Activated CD8-positive, alpha-beta memory T cell treated with anti-CD3 and anti-CD28 coated beads for 36 hours (primary cell): ENCODE measurements around the gene GPR3. TPM values are rescaled to one million over a fixed set of nuclear protein-coding genes. Genes with fewer than 3 reads are reported as not detected.
"Not testable (repeated sequence)": the region's sequence is repeated elsewhere in the genome, so short reads cannot be mapped to it uniquely, and the experiment has no call there.

Experiments used
- CTCF ChIA-PET: fragments of 350-600 bp; sonication (Branson Sonifier 250); formaldehyde crosslinking; loops from one replicate; lab custom pipeline; 2021; ENCODE audit warnings: antibody characterized with exemption; lab: Charles Lee
- POLR2A ChIA-PET: fragments of 350-600 bp; sonication (Branson Sonifier 250); formaldehyde crosslinking; loops from one replicate; lab custom pipeline; 2021; ENCODE audit warnings: antibody characterized with exemption; lab: Charles Lee
- total RNA-seq, 2 experiments: library from RNA; stranded (reverse); gene quantifications; one replicate each; pipeline ENCODE4 v1.2.3, GENCODE V29; 2021

The GPR3 gene
- total RNA-seq, 2 experiments from 2014 or later = 3.6 to 4.1 TPM

DNA sequence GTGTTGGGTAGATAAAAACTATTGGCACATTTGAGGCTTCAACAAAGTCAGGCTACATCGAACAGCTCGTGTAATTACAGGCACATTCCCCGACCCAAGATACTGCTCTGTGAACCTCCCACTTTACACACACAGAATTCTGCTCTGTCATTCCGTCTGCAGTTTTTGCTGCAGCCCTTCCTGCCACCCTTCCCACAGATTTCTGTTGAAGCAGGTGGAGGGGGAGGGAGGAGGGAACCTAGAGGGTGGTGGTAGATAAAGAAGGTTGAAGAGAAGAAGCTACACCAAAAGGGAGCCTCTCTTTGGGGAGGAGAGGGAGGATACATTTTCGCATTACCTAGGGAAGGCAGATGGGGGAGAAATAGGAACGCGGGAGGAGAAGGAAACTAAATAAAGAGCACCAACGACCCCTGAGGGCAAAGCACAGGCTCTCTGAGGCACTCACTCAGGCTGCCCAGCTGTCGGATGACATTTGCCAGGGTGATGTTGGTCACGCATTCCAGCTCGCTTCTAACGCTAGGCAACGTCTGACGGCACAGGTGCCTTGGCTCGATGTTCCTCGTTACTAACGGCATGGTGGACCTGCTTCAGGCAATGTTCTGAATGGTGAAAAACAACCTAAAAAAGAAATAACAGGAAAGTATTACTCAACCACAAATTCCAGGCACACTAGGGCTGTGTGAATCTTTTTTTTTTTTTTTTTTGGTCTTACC, 36.0 kb downstream of the GPR3 start:
- ChIA-PET POLR2A (interaction anchor here (0.6 kb wide), 1 partner anchor 74 kb away, joined by 11 read pairs; no protein-coding TSS in a partner anchor), CTCF (interaction anchor here (0.5 to 1.7 kb wide), 6 partner anchors 11 to 132 kb away, joined by 3 to 6 read pairs (median 4); no protein-coding TSS in a partner anchor)

- POLR2A ChIA-PET = interaction anchor here (0.6 kb wide), 1 partner anchor 74 kb away, joined by 11 read pairs; no protein-coding TSS in a partner anchor
- CTCF ChIA-PET = interaction anchor here (0.7 to 1.7 kb wide), 6 partner anchors 9 to 132 kb away, joined by 3 to 8 read pairs (median 4); no protein-coding TSS in a partner anchor
Measured at GRCh38 chr1:27429029-27429425, 36.6 kb downstream of the GPR3 start.

GRCh38 chr1:27430903-27431600, 38.6 kb downstream of the GPR3 start:
- POLR2A ChIA-PET = interaction anchor here (1.2 kb wide), 1 partner anchor 15 kb away, joined by 11 read pairs; no protein-coding TSS in a partner anchor
- CTCF ChIA-PET = interaction anchor here (0.6 to 2.1 kb wide), 2 partner anchors 11 to 12 kb away, joined by 3 to 13 read pairs; no protein-coding TSS in a partner anchor

DNA sequence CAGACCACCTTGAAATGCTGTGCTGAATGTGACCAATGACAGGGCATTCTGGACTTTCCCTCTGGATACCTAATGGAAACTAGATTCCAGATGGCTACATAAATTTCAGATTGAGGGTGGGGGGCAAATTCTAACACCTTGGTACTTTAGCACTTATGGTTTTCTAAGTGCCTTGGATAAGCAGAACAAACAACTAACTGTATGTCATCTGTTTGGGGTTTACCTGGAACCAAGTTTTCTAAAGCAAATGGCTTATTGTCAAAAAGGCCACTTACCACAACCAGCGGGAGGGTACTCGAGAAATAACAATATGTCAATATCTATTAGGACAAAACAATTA, 39.1 kb downstream of the GPR3 start:
- ChIA-PET CTCF (no interaction called here), POLR2A (no interaction called here)

- POLR2A ChIA-PET = not testable (repeated sequence)
- CTCF ChIA-PET = interaction anchor here (0.7 kb wide), 1 partner anchor 69 kb away, joined by 4 read pairs; no protein-coding TSS in a partner anchor
Measured at GRCh38 chr1:27432725-27433124, 40.3 kb downstream of the GPR3 start.

DNA sequence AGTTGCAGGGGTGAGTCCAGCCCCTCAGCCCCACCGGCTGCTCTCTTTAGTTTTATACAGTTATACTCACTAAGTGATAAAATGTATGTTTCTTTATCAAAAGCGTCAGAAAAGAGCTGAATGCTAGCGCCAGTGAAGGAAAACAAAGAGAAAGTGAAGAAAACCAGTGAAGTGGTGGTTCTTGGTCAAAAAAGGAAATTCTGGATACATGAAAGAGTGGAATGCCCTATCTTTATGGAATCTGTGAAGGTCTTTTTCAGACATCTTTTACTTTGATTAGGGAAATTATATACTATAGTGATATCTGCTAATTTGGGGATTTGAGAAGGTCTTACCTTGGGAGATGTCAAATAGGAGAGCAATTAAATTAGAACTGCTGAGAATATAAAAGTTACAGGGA, 41.3 kb downstream of the GPR3 start:
- ChIA-PET CTCF (interaction anchor here (1.4 kb wide), 1 partner anchor 12 kb away, joined by 3 read pairs; no protein-coding TSS in a partner anchor), POLR2A (no interaction called here)

GRCh38 chr1:27435566-27436203, 43.3 kb downstream of the GPR3 start:
- ChIA-PET POLR2A (interaction anchor here (0.6 to 1.6 kb wide), 2 partner anchors 9 to 550 kb away, joined by 4 to 5 read pairs; no protein-coding TSS in a partner anchor), CTCF (interaction anchor here (1.1 to 1.4 kb wide), 3 partner anchors 10 to 33 kb away, joined by 3 to 6 read pairs (median 3); no protein-coding TSS in a partner anchor)

DNA sequence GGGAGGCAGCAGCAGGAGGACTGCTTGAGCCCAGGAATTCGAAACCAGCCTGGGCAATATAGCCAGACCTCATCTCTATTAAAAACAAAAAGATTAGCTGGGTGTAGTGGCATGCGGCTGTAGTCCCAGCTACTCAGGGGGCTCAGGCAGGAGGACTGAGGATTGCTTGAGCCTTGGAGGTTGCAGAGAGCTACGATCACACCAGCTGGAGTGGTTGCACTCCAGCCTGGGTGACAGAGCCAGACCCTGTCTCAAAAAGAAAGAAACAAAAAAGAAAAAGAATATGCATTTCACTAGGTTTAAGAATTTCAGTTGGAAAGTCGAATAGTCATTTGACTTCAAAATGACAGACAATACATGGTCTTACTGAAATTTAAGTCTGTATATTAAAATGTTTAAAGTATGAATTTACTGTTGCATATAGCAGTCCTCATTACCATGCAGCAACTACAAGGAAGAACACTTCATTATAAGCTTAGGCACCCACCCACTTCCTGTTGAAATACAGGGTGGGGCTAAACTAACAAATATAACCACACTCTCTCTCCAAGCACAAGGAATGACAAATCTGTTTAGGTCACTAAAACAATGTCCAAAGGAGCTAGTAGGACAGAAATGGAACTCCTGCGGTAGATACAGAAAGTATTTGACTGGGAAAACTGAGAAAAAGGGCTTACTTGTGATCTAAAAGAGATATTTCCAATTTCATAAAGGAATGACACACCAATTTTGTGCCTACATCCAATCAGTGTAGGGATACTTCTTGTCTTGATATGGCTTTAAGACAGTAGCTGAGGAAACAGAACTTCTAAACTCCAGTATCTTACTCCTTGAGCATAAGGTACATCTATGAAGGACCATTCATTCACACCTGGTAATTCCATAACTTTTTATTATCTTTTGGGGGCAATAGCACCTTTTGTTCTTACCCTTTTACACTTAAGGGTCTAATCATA, 44.1 kb downstream of the GPR3 start:
- ChIA-PET CTCF (interaction anchor here (0.6 to 1.4 kb wide), 5 partner anchors 9 to 1723 kb away, joined by 3 to 6 read pairs (median 3); no protein-coding TSS in a partner anchor), POLR2A (interaction anchor here (0.6 to 1.6 kb wide), 2 partner anchors 9 to 1201 kb away, joined by 5 to 7 read pairs; no protein-coding TSS in a partner anchor)

GRCh38 chr1:27438621-27439061, 46.2 kb downstream of the GPR3 start:
- CTCF ChIA-PET = interaction anchor here (1.3 to 2.0 kb wide), 4 partner anchors 9 to 168 kb away, joined by 3 to 8 read pairs (median 3); no protein-coding TSS in a partner anchor
- POLR2A ChIA-PET = no interaction called here

- POLR2A ChIA-PET = no interaction called here
- CTCF ChIA-PET = interaction anchor here (1.5 to 2.0 kb wide), 3 partner anchors 9 to 167 kb away, joined by 3 to 8 read pairs (median 3); no protein-coding TSS in a partner anchor
Measured at GRCh38 chr1:27439150-27439549, 46.7 kb downstream of the GPR3 start.

DNA sequence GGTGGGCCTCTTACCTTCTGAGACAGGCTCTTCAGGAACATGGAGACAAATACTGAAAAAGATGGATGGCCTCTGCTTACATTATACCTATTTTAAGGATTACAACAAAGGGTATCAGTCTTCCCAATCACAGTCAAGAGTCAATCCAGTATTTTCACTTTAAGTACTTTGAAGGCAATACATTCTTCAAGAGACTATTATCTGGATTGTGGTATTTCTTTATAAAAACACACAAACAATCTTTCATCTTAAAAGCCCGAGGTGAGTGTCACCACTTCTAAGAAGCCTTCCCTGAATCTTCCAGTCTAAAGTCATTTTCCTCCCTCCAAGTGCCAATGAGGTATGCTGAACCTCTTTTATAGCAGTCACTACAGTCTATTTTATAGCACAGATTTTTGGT, 52.2 kb downstream of the GPR3 start:
- CTCF ChIA-PET = interaction anchor here (1.5 kb wide), 2 partner anchors 8 to 28 kb away, joined by 3 read pairs; no protein-coding TSS in a partner anchor
- POLR2A ChIA-PET = interaction anchor here (0.8 to 1.8 kb wide), 4 partner anchors 8 to 44 kb away, joined by 3 to 5 read pairs (median 4); no protein-coding TSS in a partner anchor

Other genes with a start within 250 kb of the GPR3 start
- 10 to 100 TPM; 23.9 to 24.2 TPM for gene SLC9A1, start 237.5 kb upstream of the GPR3 start, total RNA-seq
- gene WDTC1, start 158.0 kb upstream of the GPR3 start, total RNA-seq = 10 to 100 TPM; 19.1 to 20.1 TPM
- gene TMEM222, start 70.5 kb upstream of the GPR3 start, total RNA-seq = 10 to 100 TPM; 45.5 to 47.3 TPM
- gene SYTL1, start 50.6 kb upstream of the GPR3 start, total RNA-seq = 10 to 100 TPM; 16.0 to 20.0 TPM
- 1 to 10 TPM; 5.0 to 6.0 TPM for gene MAP3K6, start 25.7 kb upstream of the GPR3 start, total RNA-seq
- not detected for gene FCN3, start 17.8 kb upstream of the GPR3 start, total RNA-seq
- gene CD164L2, start 9.3 kb upstream of the GPR3 start, total RNA-seq = not detected
- gene WASF2, start 97.5 kb downstream of the GPR3 start, total RNA-seq = 100 to 1,000 TPM; 106 to 110 TPM
- 10 to 100 TPM; 11.2 to 13.2 TPM for gene AHDC1, start 211.5 kb downstream of the GPR3 start, total RNA-seq
- gene FGR, start 242.6 kb downstream of the GPR3 start, total RNA-seq = under 1 TPM; 0.51 to 0.63 TPM